WERI-Rb-1 (cell line): ENCODE data around the gene ADAM10.

Source experiments
- DNase-seq: peaks from one replicate; pipeline ENCODE4 v3.0.0-alpha.2; 2020
- H3K27ac ChIP-seq: fragments of 250-450 bp; sonication (Bioruptor Pico); 2 replicates; pipeline ENCODE4 v1.5.1; 2020; ENCODE audit warnings: mild to moderate bottlenecking, moderate library complexity
- H3K27me3 ChIP-seq: fragments of 250-450 bp; sonication (Bioruptor Pico); 2 replicates; pipeline ENCODE4 v1.5.1; 2021; ENCODE audit warnings: mild to moderate bottlenecking, low read depth, moderate library complexity; ENCODE audit not compliant: insufficient read depth, severe bottlenecking
- H3K36me3 ChIP-seq: fragments of 250-450 bp; sonication (Bioruptor Pico); 2 replicates; pipeline ENCODE4 v1.5.1; 2020; ENCODE audit warnings: mild to moderate bottlenecking, moderate library complexity
- H3K4me3 ChIP-seq: 2 replicates; pipeline ENCODE4 v1.5.1; 2011; ENCODE audit warnings: low read depth, mild to moderate bottlenecking, control low read depth, low read length
- H3K9me3 ChIP-seq: fragments of 250-450 bp; sonication (Bioruptor Pico); 2 replicates; pipeline ENCODE4 v1.5.1; 2021; ENCODE audit warnings: mild to moderate bottlenecking, moderate library complexity; ENCODE audit not compliant: severe bottlenecking
- TF ChIP-seq, protein P1 (sequence below): IDR thresholded peaks from 2 replicates; pipeline ENCODE4 v1.5.1; 2011; ENCODE audit warnings: low read depth, mild to moderate bottlenecking, control low read depth, inconsistent platforms, low read length

ADAM10 gene

GRCh38 chr15:58549013-58549784, 200.3 kb downstream of the ADAM10 start:
- Histone ChIP-seq H3K27ac (peak overlapping the region; percentile 75), H3K27me3 (no peaks in the 10 kb centered on the region), H3K9me3 (no peaks in the 10 kb centered on the region), H3K36me3 (no peaks in the 10 kb centered on the region), H3K4me3 (peak overlapping the region; percentile 17)
- peak; percentile 72 for DNase-seq
- TF ChIP-seq, protein P1, sequence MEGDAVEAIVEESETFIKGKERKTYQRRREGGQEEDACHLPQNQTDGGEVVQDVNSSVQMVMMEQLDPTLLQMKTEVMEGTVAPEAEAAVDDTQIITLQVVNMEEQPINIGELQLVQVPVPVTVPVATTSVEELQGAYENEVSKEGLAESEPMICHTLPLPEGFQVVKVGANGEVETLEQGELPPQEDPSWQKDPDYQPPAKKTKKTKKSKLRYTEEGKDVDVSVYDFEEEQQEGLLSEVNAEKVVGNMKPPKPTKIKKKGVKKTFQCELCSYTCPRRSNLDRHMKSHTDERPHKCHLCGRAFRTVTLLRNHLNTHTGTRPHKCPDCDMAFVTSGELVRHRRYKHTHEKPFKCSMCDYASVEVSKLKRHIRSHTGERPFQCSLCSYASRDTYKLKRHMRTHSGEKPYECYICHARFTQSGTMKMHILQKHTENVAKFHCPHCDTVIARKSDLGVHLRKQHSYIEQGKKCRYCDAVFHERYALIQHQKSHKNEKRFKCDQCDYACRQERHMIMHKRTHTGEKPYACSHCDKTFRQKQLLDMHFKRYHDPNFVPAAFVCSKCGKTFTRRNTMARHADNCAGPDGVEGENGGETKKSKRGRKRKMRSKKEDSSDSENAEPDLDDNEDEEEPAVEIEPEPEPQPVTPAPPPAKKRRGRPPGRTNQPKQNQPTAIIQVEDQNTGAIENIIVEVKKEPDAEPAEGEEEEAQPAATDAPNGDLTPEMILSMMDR = no peak

- DNase-seq = no peak
- H3K9me3 ChIP-seq = no peaks in the 10 kb centered on the region
- TF ChIP-seq, protein P1 = no peak
- H3K27ac ChIP-seq = peak overlapping the region; percentile 75
- H3K4me3 ChIP-seq = no peak overlapping the region
- no peaks in the 10 kb centered on the region for H3K27me3 ChIP-seq
- H3K36me3 ChIP-seq = no peaks in the 10 kb centered on the region
Observed at GRCh38 chr15:58548308-58549012, 201.0 kb downstream of the ADAM10 start.

- Histone ChIP-seq H3K9me3 (no peaks in the 10 kb centered on the region), H3K27ac (peak overlapping the region; percentile 75; the same call in 1 of the 2 replicates), H3K4me3 (no peak overlapping the region), H3K36me3 (no peaks in the 10 kb centered on the region), H3K27me3 (no peaks in the 10 kb centered on the region)
- DNase-seq = no peak
- TF ChIP-seq, protein P1 = no peak
Observed at GRCh38 chr15:58547628-58548307, 201.7 kb downstream of the ADAM10 start.

- no peak overlapping the region for H3K4me3 ChIP-seq
- no peaks in the 10 kb centered on the region for H3K9me3 ChIP-seq
- H3K36me3 ChIP-seq = no peaks in the 10 kb centered on the region
- no peaks in the 10 kb centered on the region for H3K27me3 ChIP-seq
- H3K27ac ChIP-seq = no peak overlapping the region
- no peak for DNase-seq
- TF ChIP-seq, protein P1 = no peak
Observed at GRCh38 chr15:58546635-58547627, 202.6 kb downstream of the ADAM10 start.

DNA sequence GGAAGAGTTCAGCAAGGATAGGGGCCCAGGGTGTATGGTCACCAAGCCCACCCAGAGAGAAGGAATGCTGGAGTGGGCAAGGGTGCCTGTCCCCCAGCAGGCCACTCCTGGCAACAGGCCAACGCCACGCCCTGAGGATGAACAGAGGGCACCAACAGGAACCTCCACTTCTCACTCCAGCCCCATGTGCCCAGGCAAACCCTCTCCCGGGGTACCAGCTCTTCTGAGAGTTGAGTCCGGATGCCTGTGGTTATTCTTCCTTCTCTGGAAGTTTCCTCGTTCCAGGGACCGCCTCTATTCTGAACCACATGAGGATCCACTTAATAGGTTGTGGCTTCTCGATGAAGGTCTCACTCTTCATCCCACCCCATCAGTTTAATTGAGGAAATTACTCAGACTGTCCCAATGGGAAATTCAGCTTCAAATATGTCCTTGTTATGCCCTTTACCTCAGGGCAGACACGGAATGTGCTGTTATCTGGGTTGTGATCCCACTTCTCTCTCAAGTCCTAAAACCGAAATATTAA, 203.4 kb downstream of the ADAM10 start:
- TF ChIP-seq, protein P1 = no peak
- H3K27me3 ChIP-seq = no peaks in the 10 kb centered on the region
- H3K9me3 ChIP-seq = no peaks in the 10 kb centered on the region
- H3K4me3 ChIP-seq = no peak overlapping the region
- H3K36me3 ChIP-seq = no peaks in the 10 kb centered on the region
- no peak overlapping the region for H3K27ac ChIP-seq
- DNase-seq = no peak
